Mucosa of stomach (tissue), 1 donor: Measurements from ENCODE around the gene LRBA.
"Not testable (repeated sequence)": the region's sequence is repeated elsewhere in the genome, so short reads cannot be mapped to it uniquely, and the experiment has no call there.

Experiments used
- H3K27me3 ChIP-seq: one replicate; pipeline ENCODE4 v1.7.0; 2013; ENCODE audit warnings: mild to moderate bottlenecking, low read length; ENCODE audit not compliant: control insufficient read depth, insufficient read depth
- H3K36me3 ChIP-seq: one replicate; pipeline ENCODE4 v1.7.0; 2013; ENCODE audit warnings: low read length; ENCODE audit not compliant: control insufficient read depth, insufficient read depth
- H3K4me1 ChIP-seq: one replicate; pipeline ENCODE4 v1.7.0; 2013; ENCODE audit warnings: mild to moderate bottlenecking, low read length; ENCODE audit not compliant: control insufficient read depth, insufficient read depth
- H3K4me3 ChIP-seq: one replicate; pipeline ENCODE4 v1.7.0; 2013; ENCODE audit warnings: low read length
- H3K9ac ChIP-seq: one replicate; pipeline ENCODE4 v1.7.0; 2013; ENCODE audit warnings: mild to moderate bottlenecking, low read length, moderate library complexity
- H3K9me3 ChIP-seq: one replicate; pipeline ENCODE4 v1.7.0; 2013; ENCODE audit warnings: mild to moderate bottlenecking, low read length, moderate library complexity; ENCODE audit not compliant: control insufficient read depth
- donor health status: Pancreatic carcinoma.

LRBA gene

GRCh38 chr4:151014521-151015458 is at the start of gene LRBA:
TSS of gene LRBA (minus strand) at chr4:151015284. CDS start at chr4:151014642, 642 bp downstream.
- Histone ChIP-seq H3K4me3 (peak within 1 kb of the TSS; percentile 97), H3K9ac (peak within 1 kb of the TSS; percentile 98), H3K36me3 (no peaks in the 10 kb centered on the region)

DNA sequence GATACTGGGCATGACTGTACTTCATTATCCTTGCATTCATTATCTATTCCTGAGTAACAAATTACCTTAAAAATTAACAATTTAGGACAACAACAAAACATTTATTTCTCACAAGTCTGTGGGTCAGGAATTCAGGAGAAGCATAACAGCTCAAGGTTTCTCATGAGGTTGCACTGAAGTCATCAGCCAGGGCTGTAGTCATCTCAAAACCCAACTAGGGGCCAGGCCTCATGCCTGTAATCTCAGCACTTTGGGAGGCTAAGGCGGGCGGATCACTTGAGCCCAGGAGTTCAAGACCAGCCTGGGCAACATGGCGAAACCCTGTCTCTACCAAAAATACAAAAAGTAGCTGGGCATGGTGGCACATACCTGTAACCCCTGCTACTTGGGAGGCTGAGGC is 48.1 kb upstream of the LRBA start:
- H3K4me1 ChIP-seq, H3K4me3 ChIP-seq, H3K27me3 ChIP-seq, H3K9me3 ChIP-seq, H3K9ac ChIP-seq, H3K36me3 ChIP-seq: not testable (repeated sequence)

More at GRCh38 chr4:151014521-151015458, at the start of gene LRBA:
- Histone ChIP-seq H3K9me3 (no peaks in the 10 kb centered on the region), H3K4me1 (peaks cover 6% of the 10 kb centered on the region), H3K27me3 (no peaks in the 10 kb centered on the region)

GRCh38 chr4:151055539-151055938 is 40.5 kb upstream of the LRBA start:
- Histone ChIP-seq H3K27me3 (no peaks in the 10 kb centered on the region), H3K36me3 (no peaks in the 10 kb centered on the region), H3K9me3 (no peaks in the 10 kb centered on the region), H3K9ac (no peak overlapping the region), H3K4me1 (peaks cover 19% of the 10 kb centered on the region), H3K4me3 (no peak overlapping the region)

DNA sequence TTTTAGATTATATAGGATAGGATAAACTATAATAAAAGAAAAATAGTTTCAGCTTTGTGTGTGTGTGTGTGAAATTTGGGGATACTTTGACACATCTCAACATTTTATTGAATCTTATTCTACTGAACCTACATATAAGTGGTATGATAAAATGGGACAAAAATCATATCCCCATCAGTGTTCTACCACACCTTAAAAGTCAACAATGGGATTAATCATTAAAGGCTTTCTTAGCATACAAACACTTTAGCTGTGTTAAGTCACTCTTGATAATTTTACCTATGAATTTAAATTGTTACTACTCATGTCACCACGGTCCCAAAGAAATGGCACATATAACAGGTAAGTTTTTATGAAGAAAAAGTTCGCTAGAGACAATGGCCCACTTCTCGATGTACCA is 37.7 kb upstream of the LRBA start:
- no peak overlapping the region for H3K4me3 ChIP-seq
- H3K36me3 ChIP-seq: no peaks in the 10 kb centered on the region
- peaks cover 19% of the 10 kb centered on the region for H3K4me1 ChIP-seq
- no peak overlapping the region for H3K9ac ChIP-seq
- no peaks in the 10 kb centered on the region for H3K27me3 ChIP-seq
- H3K9me3 ChIP-seq: no peaks in the 10 kb centered on the region

DNA sequence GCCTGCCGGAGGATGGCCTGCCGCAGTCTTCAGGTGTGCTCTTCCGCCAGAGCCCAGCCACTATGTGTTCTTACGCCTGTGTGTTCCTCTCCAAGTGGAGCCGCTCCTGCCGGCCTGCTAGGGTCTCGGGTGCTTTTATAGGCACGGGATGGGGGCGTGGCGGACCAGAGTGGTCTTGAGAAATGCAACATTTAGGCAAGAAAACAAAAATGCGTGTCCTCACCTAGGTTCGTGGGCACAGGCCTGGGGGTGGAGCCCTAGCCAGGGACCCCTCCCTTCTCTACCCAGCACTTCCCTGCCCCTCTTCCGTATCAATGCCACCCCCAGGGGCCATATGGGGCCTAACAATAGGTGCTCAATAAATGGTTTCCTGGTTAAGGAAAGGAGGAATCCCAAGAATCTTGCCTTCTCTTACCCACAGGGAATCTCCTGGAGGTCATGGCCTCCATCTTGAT is 34.4 kb upstream of the LRBA start:
- Histone ChIP-seq H3K27me3 (no peaks in the 10 kb centered on the region), H3K9ac (no peak overlapping the region), H3K36me3 (no peaks in the 10 kb centered on the region), H3K4me3 (no peak overlapping the region), H3K4me1 (peaks cover 19% of the 10 kb centered on the region), H3K9me3 (no peaks in the 10 kb centered on the region)

DNA sequence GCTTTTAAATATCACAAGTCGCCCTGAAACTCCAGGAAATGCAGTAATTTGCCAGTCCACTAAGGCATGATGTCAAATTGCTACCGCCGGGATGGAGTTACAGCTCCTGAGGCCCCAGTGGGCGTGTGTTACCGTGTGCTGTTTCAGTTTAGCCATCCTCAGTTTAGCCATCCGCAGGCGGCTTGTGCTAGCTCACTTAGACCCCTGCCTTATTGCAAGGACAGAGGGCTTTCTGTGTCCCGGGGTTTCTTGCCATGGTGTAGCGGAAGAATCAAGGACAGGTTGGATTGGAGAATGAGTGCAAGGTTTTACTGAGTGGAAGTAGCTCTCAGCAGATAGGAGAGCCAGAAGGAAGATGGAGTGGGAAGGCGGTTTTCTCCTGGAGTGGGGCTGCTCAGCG is 33.8 kb upstream of the LRBA start:
- H3K4me1 ChIP-seq: peaks cover 14% of the 10 kb centered on the region
- H3K9ac ChIP-seq: no peak overlapping the region
- no peaks in the 10 kb centered on the region for H3K9me3 ChIP-seq
- no peak overlapping the region for H3K4me3 ChIP-seq
- H3K27me3 ChIP-seq: no peaks in the 10 kb centered on the region
- no peaks in the 10 kb centered on the region for H3K36me3 ChIP-seq

GRCh38 chr4:151046609-151047008 is 31.5 kb upstream of the LRBA start:
- no peaks in the 10 kb centered on the region for H3K9me3 ChIP-seq

GRCh38 chr4:151045907-151046306 is 30.8 kb upstream of the LRBA start:
- Histone ChIP-seq H3K27me3 (no peaks in the 10 kb centered on the region), H3K36me3 (no peaks in the 10 kb centered on the region), H3K4me3 (no peak overlapping the region), H3K9me3 (no peaks in the 10 kb centered on the region), H3K9ac (no peak overlapping the region), H3K4me1 (no peaks in the 10 kb centered on the region)

More at GRCh38 chr4:151046609-151047008, 31.5 kb upstream of the LRBA start:
- Histone ChIP-seq H3K27me3 (no peaks in the 10 kb centered on the region), H3K4me1 (no peaks in the 10 kb centered on the region), H3K4me3 (no peak overlapping the region), H3K36me3 (no peaks in the 10 kb centered on the region), H3K9ac (no peak overlapping the region)

- no peaks in the 10 kb centered on the region for H3K36me3 ChIP-seq
- H3K4me1 ChIP-seq: no peaks in the 10 kb centered on the region
- no peaks in the 10 kb centered on the region for H3K27me3 ChIP-seq
- no peak overlapping the region for H3K4me3 ChIP-seq
- no peaks in the 10 kb centered on the region for H3K9me3 ChIP-seq
- H3K9ac ChIP-seq: no peak overlapping the region
These were observed 28.9 kb upstream of the LRBA start for GRCh38 chr4:151043803-151044515.

DNA sequence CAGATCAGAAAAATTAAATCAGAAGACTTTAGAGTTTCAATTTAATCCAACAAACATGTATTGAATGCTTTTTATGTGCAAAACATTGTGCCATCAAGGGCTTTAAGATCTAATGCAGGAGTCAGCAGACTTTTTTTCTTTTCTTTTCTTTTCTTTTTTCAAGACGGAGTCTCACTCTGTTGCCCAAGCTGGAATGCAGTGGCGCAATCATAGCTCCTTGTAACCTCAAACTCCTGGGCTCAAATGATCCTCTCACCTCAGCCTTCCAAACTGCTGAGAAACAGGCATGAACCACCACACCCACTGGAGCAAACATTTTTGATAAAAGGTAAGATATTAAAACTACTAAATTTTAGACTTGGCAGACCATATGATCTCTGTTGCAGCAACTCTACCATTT is 24.6 kb upstream of the LRBA start:
- no peaks in the 10 kb centered on the region for H3K36me3 ChIP-seq

GRCh38 chr4:151038452-151039157 is 23.5 kb upstream of the LRBA start:
- H3K9ac ChIP-seq: no peak overlapping the region
- H3K27me3 ChIP-seq: no peaks in the 10 kb centered on the region
- no peaks in the 10 kb centered on the region for H3K36me3 ChIP-seq
- no peaks in the 10 kb centered on the region for H3K9me3 ChIP-seq
- no peak overlapping the region for H3K4me3 ChIP-seq
- no peaks in the 10 kb centered on the region for H3K4me1 ChIP-seq

More for the DNA sequence above, 24.6 kb upstream of the LRBA start:
- Histone ChIP-seq H3K4me3 (no peak overlapping the region), H3K27me3 (no peaks in the 10 kb centered on the region), H3K9ac (no peak overlapping the region), H3K4me1 (no peaks in the 10 kb centered on the region), H3K9me3 (no peaks in the 10 kb centered on the region)

- H3K36me3 ChIP-seq: no peaks in the 10 kb centered on the region
- no peaks in the 10 kb centered on the region for H3K27me3 ChIP-seq
- no peak overlapping the region for H3K9ac ChIP-seq
- no peaks in the 10 kb centered on the region for H3K4me1 ChIP-seq
- no peaks in the 10 kb centered on the region for H3K9me3 ChIP-seq
- H3K4me3 ChIP-seq: no peak overlapping the region
These were observed 20.8 kb upstream of the LRBA start for GRCh38 chr4:151035911-151036310.
